H9 (cell line): Measurements from ENCODE around the gene LAMC2. TPM values are rescaled to one million over a fixed set of nuclear protein-coding genes. Genes with fewer than 3 reads are reported as not detected.

Experiments
- DNase-seq: peaks from one replicate; pipeline ENCODE4 v3.0.0-alpha.2; 2017
- H2AFZ ChIP-seq: one replicate; pipeline ENCODE4 v1.6.1; 2013; ENCODE audit warnings: mild to moderate bottlenecking, low read length, control low read depth, moderate library complexity
- H2AK5ac ChIP-seq: 2 replicates; pipeline ENCODE4 v1.6.1; 2013; ENCODE audit warnings: low read length, control low read depth, mixed read lengths; ENCODE audit not compliant: insufficient read length
- H2BK120ac ChIP-seq: one replicate; pipeline ENCODE4 v1.6.1; 2013; ENCODE audit warnings: low read depth, mild to moderate bottlenecking, low read length, control low read depth, inconsistent platforms; ENCODE audit not compliant: poor library complexity, severe bottlenecking
- H2BK12ac ChIP-seq: 2 replicates; pipeline ENCODE4 v1.6.1; 2013; ENCODE audit warnings: low read length, control low read depth, mixed read lengths, low read depth; ENCODE audit not compliant: insufficient read length
- H2BK15ac ChIP-seq: 2 replicates; pipeline ENCODE4 v1.6.1; 2013; ENCODE audit warnings: low read depth, low read length, control low read depth
- H2BK20ac ChIP-seq: one replicate; pipeline ENCODE4 v1.6.1; 2013; ENCODE audit warnings: low read depth, mild to moderate bottlenecking, low read length, control low read depth, inconsistent platforms; ENCODE audit not compliant: poor library complexity, severe bottlenecking
- H2BK5ac ChIP-seq: 2 replicates; pipeline ENCODE4 v1.6.1; 2013; ENCODE audit warnings: low read length, control low read depth, mixed read lengths; ENCODE audit not compliant: insufficient read length
- H3K14ac ChIP-seq: 2 replicates; pipeline ENCODE4 v1.6.1; 2013; ENCODE audit warnings: low read length, control low read depth; ENCODE audit not compliant: insufficient read depth
- H3K18ac ChIP-seq: 2 replicates; pipeline ENCODE4 v1.6.1; 2013; ENCODE audit warnings: low read depth, mild to moderate bottlenecking, mixed read lengths, low read length, control low read depth; ENCODE audit not compliant: insufficient read length
- H3K23ac ChIP-seq: 2 replicates; pipeline ENCODE4 v1.6.1; 2013; ENCODE audit warnings: low read length, control low read depth, mixed read lengths, low read depth; ENCODE audit not compliant: insufficient read length
- H3K23me2 ChIP-seq: 2 replicates; pipeline ENCODE4 v1.6.1; 2013; ENCODE audit warnings: low read depth, mild to moderate bottlenecking, mixed read lengths, low read length, control low read depth; ENCODE audit not compliant: insufficient read length, poor library complexity, severe bottlenecking
- H3K27ac ChIP-seq: 2 replicates; pipeline ENCODE4 v1.5.1; 2013; ENCODE audit warnings: low read length, control low read depth, mixed read lengths, low read depth; ENCODE audit not compliant: insufficient read length
- H3K27me3 ChIP-seq: 2 replicates; pipeline ENCODE4 v1.6.1; 2013; ENCODE audit warnings: low read length, control low read depth, inconsistent platforms; ENCODE audit not compliant: insufficient read depth
- H3K4ac ChIP-seq: 2 replicates; pipeline ENCODE4 v1.6.1; 2013; ENCODE audit warnings: low read depth, mild to moderate bottlenecking, control low read depth, inconsistent platforms, low read length, moderate library complexity
- H3K4me1 ChIP-seq: 2 replicates; pipeline ENCODE4 v1.6.1; 2013; ENCODE audit warnings: low read length, control low read depth, inconsistent platforms; ENCODE audit not compliant: insufficient read depth
- H3K4me2 ChIP-seq: 2 replicates; pipeline ENCODE4 v1.6.1; 2013; ENCODE audit warnings: low read length, control low read depth, mixed read lengths; ENCODE audit not compliant: insufficient read length, insufficient read depth
- H3K56ac ChIP-seq: 2 replicates; pipeline ENCODE4 v1.6.1; 2013; ENCODE audit warnings: low read depth, mild to moderate bottlenecking, mixed read lengths, low read length, control low read depth; ENCODE audit not compliant: insufficient read length
- H3K79me1 ChIP-seq: 2 replicates; pipeline ENCODE4 v1.6.1; 2013; ENCODE audit warnings: low read depth, mild to moderate bottlenecking, moderate library complexity, low read length, control low read depth, inconsistent platforms; ENCODE audit not compliant: insufficient read depth, poor library complexity, severe bottlenecking
- H3K79me2 ChIP-seq: 2 replicates; pipeline ENCODE4 v1.6.1; 2013; ENCODE audit warnings: low read length, control low read depth, inconsistent platforms; ENCODE audit not compliant: insufficient read depth
- H3K9ac ChIP-seq: 2 replicates; pipeline ENCODE4 v1.6.1; 2013; ENCODE audit warnings: low read length, control low read depth, mixed read lengths; ENCODE audit not compliant: insufficient read length; ENCODE audit errors: extremely low read depth
- H3K9me3 ChIP-seq: one replicate; pipeline ENCODE4 v1.6.1; 2013; ENCODE audit warnings: low read depth, low read length, inconsistent platforms; ENCODE audit not compliant: control insufficient read depth
- H3T11ph ChIP-seq: one replicate; pipeline ENCODE4 v1.6.1; 2013; ENCODE audit warnings: mild to moderate bottlenecking, low read length, control low read depth, inconsistent platforms
- H4K20me1 ChIP-seq: one replicate; pipeline ENCODE4 v1.6.1; 2013; ENCODE audit not compliant: control insufficient read depth, insufficient read length, insufficient read depth
- H4K5ac ChIP-seq: 2 replicates; pipeline ENCODE4 v1.6.1; 2013; ENCODE audit warnings: low read depth, mild to moderate bottlenecking, mixed read lengths, low read length, control low read depth; ENCODE audit not compliant: insufficient read length
- H4K8ac ChIP-seq: replicated peaks from 2 replicates; pipeline ENCODE4 v1.6.1; 2013; ENCODE audit warnings: low read length, control low read depth, mixed read lengths, low read depth; ENCODE audit not compliant: insufficient read length
- H4K91ac ChIP-seq: 2 replicates; pipeline ENCODE4 v1.6.1; 2013; ENCODE audit warnings: low read depth, mild to moderate bottlenecking, moderate library complexity, mixed read lengths, low read length, control low read depth; ENCODE audit not compliant: insufficient read length
- H3K27ac Mint-ChIP-seq, 3 experiments: 2 replicates in 2 of 3; 3 replicates in 1 of 3; pipeline ENCODE4 v1.8.0; 2020 to 2021; ENCODE audit warnings: mixed read lengths in 3 of 3, mild to moderate bottlenecking in 1 of 3, moderate library complexity in 1 of 3
- H3K27me3 Mint-ChIP-seq: 2 replicates; pipeline ENCODE4 v1.8.0; 2021; ENCODE audit warnings: low read depth, mild to moderate bottlenecking, moderate library complexity, mixed read lengths
- H3K36me3 Mint-ChIP-seq, 3 experiments: 2 replicates in 2 of 3; 3 replicates in 1 of 3; pipeline ENCODE4 v1.8.0; 2020 to 2021; ENCODE audit warnings: low read depth in 3 of 3, mixed read lengths in 3 of 3; ENCODE audit not compliant: insufficient read depth in 1 of 3
- H3K4me1 Mint-ChIP-seq, 2 experiments: 2 replicates each; pipeline ENCODE4 v1.8.0; 2020; ENCODE audit warnings: mixed read lengths in 2 of 2
- H3K4me3 Mint-ChIP-seq, 2 experiments: 2 replicates in 1 of 2; 3 replicates in 1 of 2; pipeline ENCODE4 v1.8.0; 2020 to 2021; ENCODE audit warnings: mild to moderate bottlenecking in 2 of 2, mixed read lengths in 2 of 2, moderate library complexity in 1 of 2
- H3K9me3 Mint-ChIP-seq, 2 experiments: 2 replicates in 1 of 2; 3 replicates in 1 of 2; pipeline ENCODE4 v1.8.0; 2020; ENCODE audit warnings: mild to moderate bottlenecking in 2 of 2, mixed read lengths in 2 of 2, moderate library complexity in 1 of 2
- CTCF ChIP-seq: fragments of 200-600 bp; sonication (generic); conservative IDR thresholded peaks from 3 replicates; pipeline ENCODE4 v1.8.0; 2021; ENCODE audit warnings: antibody characterized with exemption, mild to moderate bottlenecking
- WGBS: extraction: QIAGEN DNeasy Blood & Tissue Kit; methylation state at CpG from one replicate; pipeline ENCODE4 v1.1.7; 2013; ENCODE audit warnings: missing lambda C conversion rate, low lambda C conversion rate, mixed read lengths; ENCODE audit not compliant: insufficient read length; ENCODE audit errors: extremely low coverage; 5-methylcytosine and 5-hydroxymethylcytosine counted together
- total RNA-seq: library from RNA; stranded (reverse); gene quantifications from 2 replicates; pipeline ENCODE4 v1.2.1, GENCODE V29; 2021

LAMC2 gene
- total RNA-seq, 1 experiment from 2014 or later: 7.4 TPM

- Mint-ChIP-seq H3K4me1 (peaks cover 29 to 30% of the 10 kb centered on the region in 2 experiments), H3K9me3 (no peaks in the 10 kb centered on the region), H3K27me3 (no peaks in the 10 kb centered on the region; the same call in 1 of the 2 replicates), H3K27ac (peak overlapping the region in 1 of 3 experiments; percentile 40; a peak in 1 of 7 replicates), H3K4me3 (no peak overlapping the region), H3K36me3 (no peaks in the 10 kb centered on the region)
- Histone ChIP-seq H2AK5ac (no peak overlapping the region), H4K8ac (no peak overlapping the region), H2BK20ac (no peak overlapping the region), H3K23ac (no peak overlapping the region), H2BK120ac (no peak overlapping the region), H3K79me1 (no peaks in the 10 kb centered on the region), H2BK15ac (no peak overlapping the region), H3K23me2 (no peaks in the 10 kb centered on the region), H3K79me2 (no peaks in the 10 kb centered on the region), H3T11ph (no peak overlapping the region), H2BK12ac (no peak overlapping the region), H3K14ac (no peak overlapping the region), H4K91ac (no peak overlapping the region), H3K27me3 (no peaks in the 10 kb centered on the region), H3K9me3 (no peaks in the 10 kb centered on the region), H3K4me1 (peaks cover 8% of the 10 kb centered on the region; the same call in 1 of the 2 replicates), H4K20me1 (no peaks in the 10 kb centered on the region), H3K27ac (no peak overlapping the region), H3K4ac (no peak overlapping the region), H3K4me2 (no peak overlapping the region), H4K5ac (no peak overlapping the region), H2BK5ac (no peak overlapping the region), H3K18ac (no peak overlapping the region), H3K56ac (no peak overlapping the region), H3K9ac (no peak overlapping the region), H2AFZ (no peak overlapping the region)
- no peak for TF ChIP-seq CTCF
- no CpG with 5 or more reads among the region's 3 CpGs for WGBS
- DNase-seq: peak; percentile 12
These were observed 89.3 kb downstream of the LAMC2 start for GRCh38 chr1:183275322-183275721.
